OCI-LY3 (cell line): ENCODE data around the gene ZNF579.

Source experiments
- CTCF ChIP-seq: fragments of 200-600, 300-600 bp; sonication (generic); IDR thresholded peaks from 2 replicates; pipeline ENCODE4 v1.5.1; 2014; ENCODE audit warnings: antibody characterized with exemption, low read length, low read depth
- EZH2phosphoT487 ChIP-seq: fragments of 200-600 bp; shearing (Covaris generic); IDR thresholded peaks from 2 replicates; pipeline ENCODE4 v1.6.1; 2018; ENCODE audit warnings: antibody characterized with exemption, mixed run types, low read depth

GRCh38 chr19:55616395-55616875, 35.8 kb upstream of the ZNF579 start:
- TF ChIP-seq CTCF, result no peak
- no peak for TF ChIP-seq EZH2phosphoT487
